ENCODE results near the gene CDKAL1. TPM values are rescaled to one million over a fixed set of nuclear protein-coding genes. Genes with fewer than 3 reads are reported as not detected.

The CDKAL1 gene
- total and polyA plus RNA-seq, 2 of the 13 experiments (the other 11 are each of a cell fraction or from before 2014, with no cell fraction given): 9.5 to 27.7 TPM

GRCh38 chr6:21258665-21259064 lies 724.4 kb downstream of the CDKAL1 start:
- ChIA-PET POLR2A (no interaction called here), CTCF (ENCODE audit: low intra/inter-chr PET ratio, low total read pairs) (no interaction called here)
- Histone ChIP-seq H3K36me3 (replicated peaks in 1 of 2; ENCODE audit: control insufficient read depth in 1 of 2, insufficient read depth in 2 of 2, low read length in 2 of 2) (no peaks in the 10 kb centered on the region), H3K4me1 (ENCODE audit: insufficient read depth, low read length) (no peaks in the 10 kb centered on the region), H3K9ac (ENCODE audit: insufficient read depth, low read depth, low read length) (no peak overlapping the region), H2AFZ (ENCODE audit: low read length) (no peak overlapping the region), H3K4me3 (replicated peaks in 1 of 3; ENCODE audit: insufficient read depth in 1 of 3, low read depth in 2 of 3, low read length in 3 of 3) (no peak overlapping the region), H3K79me2 (ENCODE audit: insufficient read depth, low read length) (no peaks in the 10 kb centered on the region), H3K27me3 (ENCODE audit: control insufficient read depth in 1 of 2, insufficient read depth in 2 of 2, low read length in 2 of 2) (peaks cover 0 to 2% of the 10 kb centered on the region in 2 experiments; a peak in 2 of 5 replicates), H3K9me3 (ENCODE audit: low read length) (no peaks in the 10 kb centered on the region), H4K20me1 (ENCODE audit: insufficient read depth, low read length) (no peaks in the 10 kb centered on the region), H3K4me2 (ENCODE audit: low read depth, low read length) (no peak overlapping the region), H3K27ac (ENCODE audit: extremely low read length, insufficient read depth, low read length) (no peak overlapping the region)
- WGBS (ENCODE audit: low lambda C conversion rate): 49% methylated on average over 5 of the region's 5 CpGs
- no peak for DNase-seq (ENCODE audit: low spot score)
- TF ChIP-seq MAFF (IDR thresholded peaks at IDR 0.05; ENCODE audit: low read depth, low read length): peak; percentile 54
- TF ChIP-seq THAP11 (CRISPR knock-in tag; IDR thresholded peaks at IDR 0.05): peak; percentile 58
- TF ChIP-seq, protein P1, sequence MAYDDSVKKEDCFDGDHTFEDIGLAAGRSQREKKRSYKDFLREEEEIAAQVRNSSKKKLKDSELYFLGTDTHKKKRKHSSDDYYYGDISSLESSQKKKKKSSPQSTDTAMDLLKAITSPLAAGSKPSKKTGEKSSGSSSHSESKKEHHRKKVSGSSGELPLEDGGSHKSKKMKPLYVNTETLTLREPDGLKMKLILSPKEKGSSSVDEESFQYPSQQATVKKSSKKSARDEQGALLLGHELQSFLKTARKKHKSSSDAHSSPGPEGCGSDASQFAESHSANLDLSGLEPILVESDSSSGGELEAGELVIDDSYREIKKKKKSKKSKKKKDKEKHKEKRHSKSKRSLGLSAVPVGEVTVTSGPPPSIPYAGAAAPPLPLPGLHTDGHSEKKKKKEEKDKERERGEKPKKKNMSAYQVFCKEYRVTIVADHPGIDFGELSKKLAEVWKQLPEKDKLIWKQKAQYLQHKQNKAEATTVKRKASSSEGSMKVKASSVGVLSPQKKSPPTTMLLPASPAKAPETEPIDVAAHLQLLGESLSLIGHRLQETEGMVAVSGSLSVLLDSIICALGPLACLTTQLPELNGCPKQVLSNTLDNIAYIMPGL (CRISPR knock-in tag; IDR thresholded peaks at IDR 0.05; ENCODE audit: borderline replicate concordance in 1 of 2, low read depth in 1 of 2): no peak
- peak; percentile 59 for TF ChIP-seq ZNF143 (CRISPR knock-in tag; IDR thresholded peaks at IDR 0.05)
- TF ChIP-seq ZNF292 (CRISPR knock-in tag; IDR thresholded peaks at IDR 0.05; ENCODE audit: borderline replicate concordance, low read depth): no peak
- TF ChIP-seq MAFK (conservative IDR thresholded peaks at IDR 0.05 in 1 of 2, IDR thresholded peaks at IDR 0.05 in 1 of 2; ENCODE audit: low read length in 2 of 2): peak; percentile 59 to 75
- no peak for FAIRE-seq
- intact Hi-C loops (cut with micrococcal nuclease; ENCODE audit: unreplicated experiment) (no loop called here), in situ Hi-C loops (cut with HindIII; ENCODE audit: extremely low pct_ligation_motif_present, low pct_unique_long_range_greater_than_20kb) (no loop called here)
- BruUV-seq (replicated peaks): no TSS peak
- no peak for ATAC-seq

DNA sequence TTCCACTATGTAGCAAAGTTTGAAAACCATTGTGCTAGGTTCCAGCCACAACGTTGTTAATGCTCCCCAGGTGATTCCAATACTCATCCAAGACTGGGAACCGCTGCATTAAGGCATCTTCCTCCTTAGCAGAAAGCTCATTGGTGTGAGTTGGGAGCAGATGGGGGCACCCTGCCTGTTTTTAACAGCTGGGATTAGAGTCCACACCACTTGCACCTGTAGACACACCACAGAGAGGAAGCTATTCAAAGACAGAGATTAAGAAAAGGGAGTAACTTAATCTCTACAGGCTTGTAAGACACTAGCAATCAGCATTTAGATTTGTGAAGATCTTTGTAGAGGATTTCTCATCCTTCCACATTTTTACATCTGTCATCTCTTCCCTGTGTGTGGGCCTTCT lies 725.4 kb downstream of the CDKAL1 start:
- Histone ChIP-seq H3K4me3 (replicated peaks in 1 of 3; ENCODE audit: insufficient read depth in 1 of 3, low read depth in 2 of 3, low read length in 3 of 3) (no peak overlapping the region), H3K9ac (ENCODE audit: insufficient read depth, low read depth, low read length) (no peak overlapping the region), H3K4me2 (ENCODE audit: low read depth, low read length) (no peak overlapping the region), H3K27ac (ENCODE audit: extremely low read length, insufficient read depth, low read length) (no peak overlapping the region), H3K36me3 (replicated peaks in 1 of 2; ENCODE audit: control insufficient read depth in 1 of 2, insufficient read depth in 2 of 2, low read length in 2 of 2) (no peaks in the 10 kb centered on the region), H3K4me1 (ENCODE audit: insufficient read depth, low read length) (peaks cover 7% of the 10 kb centered on the region; the same call in 1 of the 2 replicates), H2AFZ (ENCODE audit: low read length) (no peak overlapping the region), H3K27me3 (ENCODE audit: control insufficient read depth in 1 of 2, insufficient read depth in 2 of 2, low read length in 2 of 2) (peaks cover 0 to 2% of the 10 kb centered on the region in 2 experiments; a peak in 3 of 5 replicates), H3K9me3 (ENCODE audit: low read length) (no peaks in the 10 kb centered on the region), H4K20me1 (ENCODE audit: insufficient read depth, low read length) (no peaks in the 10 kb centered on the region), H3K79me2 (ENCODE audit: insufficient read depth, low read length) (no peaks in the 10 kb centered on the region)
- BruUV-seq (replicated peaks): no TSS peak
- in situ Hi-C loops (cut with HindIII; ENCODE audit: extremely low pct_ligation_motif_present, low pct_unique_long_range_greater_than_20kb): no loop called here
- 7% methylated on average over 2 of the region's 2 CpGs for WGBS (ENCODE audit: low lambda C conversion rate)
- ATAC-seq (no peak), DNase-seq (ENCODE audit: low spot score) (no peak), FAIRE-seq (no peak)
- CTCF ChIA-PET (ENCODE audit: low intra/inter-chr PET ratio, low total read pairs): no interaction called here
- POLR2A ChIA-PET: no interaction called here
- intact Hi-C loops (cut with micrococcal nuclease; ENCODE audit: unreplicated experiment): no loop called here
- TF ChIP-seq ZNF775 (CRISPR knock-in tag; IDR thresholded peaks at IDR 0.05; ENCODE audit: borderline replicate concordance): no peak
- TF ChIP-seq, protein P2, sequence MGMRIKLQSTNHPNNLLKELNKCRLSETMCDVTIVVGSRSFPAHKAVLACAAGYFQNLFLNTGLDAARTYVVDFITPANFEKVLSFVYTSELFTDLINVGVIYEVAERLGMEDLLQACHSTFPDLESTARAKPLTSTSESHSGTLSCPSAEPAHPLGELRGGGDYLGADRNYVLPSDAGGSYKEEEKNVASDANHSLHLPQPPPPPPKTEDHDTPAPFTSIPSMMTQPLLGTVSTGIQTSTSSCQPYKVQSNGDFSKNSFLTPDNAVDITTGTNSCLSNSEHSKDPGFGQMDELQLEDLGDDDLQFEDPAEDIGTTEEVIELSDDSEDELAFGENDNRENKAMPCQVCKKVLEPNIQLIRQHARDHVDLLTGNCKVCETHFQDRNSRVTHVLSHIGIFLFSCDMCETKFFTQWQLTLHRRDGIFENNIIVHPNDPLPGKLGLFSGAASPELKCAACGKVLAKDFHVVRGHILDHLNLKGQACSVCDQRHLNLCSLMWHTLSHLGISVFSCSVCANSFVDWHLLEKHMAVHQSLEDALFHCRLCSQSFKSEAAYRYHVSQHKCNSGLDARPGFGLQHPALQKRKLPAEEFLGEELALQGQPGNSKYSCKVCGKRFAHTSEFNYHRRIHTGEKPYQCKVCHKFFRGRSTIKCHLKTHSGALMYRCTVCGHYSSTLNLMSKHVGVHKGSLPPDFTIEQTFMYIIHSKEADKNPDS (CRISPR knock-in tag; IDR thresholded peaks at IDR 0.05): no peak
- no peak for TF ChIP-seq JUNB (CRISPR knock-in tag; IDR thresholded peaks at IDR 0.05; ENCODE audit: borderline replicate concordance)
- no peak for TF ChIP-seq POLR2AphosphoS5 (IDR thresholded peaks at IDR 0.05; ENCODE audit: low read depth, low read length)
